Stimulated activated CD8-positive, alpha-beta memory T cell treated with anti-CD3 and anti-CD28 coated beads, Interleukin-4, amount 100 ng/mL, for 4 hours (primary cell): Measurements from ENCODE around the gene VARS2.
"Not testable (repeated sequence)": the region's sequence is repeated elsewhere in the genome, so short reads cannot be mapped to it uniquely, and the experiment has no call there.

Experiments
- DNase-seq, 2 donors: peaks; one replicate each; pipeline ENCODE4 v3.0.0-alpha.2; 2020; ENCODE audit warnings: low read depth in 2 of 2, low spot score in 1 of 2

Gene VARS2

DNA sequence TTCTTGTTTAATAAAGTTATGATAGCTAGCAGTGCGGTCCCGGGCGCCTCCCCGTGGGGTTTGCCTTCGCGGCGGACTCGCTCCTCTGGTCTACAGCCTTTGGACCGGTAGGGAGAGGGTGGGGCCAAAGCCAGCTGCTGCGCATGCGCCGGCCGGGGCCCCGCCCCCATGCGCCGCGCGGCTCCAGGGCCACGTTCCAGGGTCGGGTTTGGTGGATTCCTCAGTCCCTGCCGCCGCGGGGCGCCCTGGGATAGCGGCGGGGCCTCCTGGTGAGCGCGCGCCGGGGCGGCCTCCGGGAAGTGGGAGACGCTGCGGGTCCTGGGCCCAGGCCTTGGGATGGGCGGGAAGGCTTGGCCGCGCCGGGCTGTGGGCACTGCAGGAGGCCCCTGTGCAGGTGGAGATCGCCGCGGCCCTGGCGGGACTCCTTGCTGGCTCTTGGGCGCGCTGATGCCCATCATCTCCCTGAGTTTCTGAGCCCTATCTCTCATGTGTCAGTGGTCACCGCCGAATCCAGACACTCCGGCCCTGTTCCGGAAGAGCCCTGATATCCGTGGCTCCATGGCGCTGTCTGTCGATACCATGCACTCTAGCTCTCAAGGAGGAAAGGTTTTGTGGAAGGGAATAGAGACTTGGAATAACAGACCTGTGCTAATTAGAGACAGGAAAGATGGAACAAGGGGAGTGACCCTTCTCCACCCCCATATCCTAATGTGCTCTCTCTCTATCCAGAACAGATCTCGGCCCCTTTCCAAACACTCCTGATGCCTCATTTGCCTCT, at the start of gene VARS2:
VARS2 (plus strand) TSS at position 163 of the 778 bp plus-strand sequence; CDS start at position 762, 599 bp downstream.
- DNase-seq = peak; percentile 59 to 73

DNA sequence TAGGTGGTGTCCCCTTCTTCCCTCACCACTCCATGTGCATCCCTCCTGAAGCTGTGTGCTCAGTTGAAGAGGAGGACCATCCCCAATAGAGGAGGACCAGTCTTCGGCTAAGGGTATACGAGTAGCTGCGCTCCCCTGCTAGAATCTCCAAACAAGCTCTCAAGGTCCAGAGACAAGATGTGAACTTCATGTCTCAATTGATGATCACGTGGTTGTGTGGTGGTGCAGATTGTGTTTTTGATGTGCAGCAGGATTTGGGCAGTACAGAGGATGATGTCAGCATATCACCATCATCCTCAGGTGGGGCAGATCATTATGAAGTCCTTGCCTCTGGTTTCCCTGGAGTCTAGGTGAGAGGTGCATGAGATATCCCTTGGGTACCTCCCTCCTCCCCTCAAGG, 49.7 kb upstream of the VARS2 start:
- no peak for DNase-seq

DNA sequence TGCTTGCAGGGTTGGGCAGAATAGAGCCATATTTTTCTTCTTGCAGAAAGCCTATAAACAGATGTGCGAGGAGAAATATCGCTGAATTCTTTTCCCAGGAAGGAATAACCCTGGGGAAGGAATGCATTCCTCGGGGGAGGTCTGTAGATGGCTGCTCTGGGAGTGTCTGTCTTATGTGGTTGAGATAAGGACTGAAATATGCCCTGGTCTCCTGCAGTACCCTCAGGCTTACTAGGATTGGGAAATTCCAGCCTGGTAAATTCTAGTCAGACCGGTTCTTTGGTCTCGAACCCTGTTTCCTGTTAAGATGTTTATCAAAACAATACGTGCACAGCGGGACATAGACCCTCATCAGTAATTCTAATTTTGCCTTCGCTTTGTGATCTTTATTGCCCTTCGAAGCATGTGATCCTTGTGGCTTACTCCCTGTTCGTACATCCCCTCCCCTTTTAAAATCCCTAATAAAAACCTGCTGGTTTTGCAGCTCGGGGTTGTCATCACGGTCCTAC, 44.7 kb upstream of the VARS2 start:
- DNase-seq = not testable (repeated sequence)

DNA sequence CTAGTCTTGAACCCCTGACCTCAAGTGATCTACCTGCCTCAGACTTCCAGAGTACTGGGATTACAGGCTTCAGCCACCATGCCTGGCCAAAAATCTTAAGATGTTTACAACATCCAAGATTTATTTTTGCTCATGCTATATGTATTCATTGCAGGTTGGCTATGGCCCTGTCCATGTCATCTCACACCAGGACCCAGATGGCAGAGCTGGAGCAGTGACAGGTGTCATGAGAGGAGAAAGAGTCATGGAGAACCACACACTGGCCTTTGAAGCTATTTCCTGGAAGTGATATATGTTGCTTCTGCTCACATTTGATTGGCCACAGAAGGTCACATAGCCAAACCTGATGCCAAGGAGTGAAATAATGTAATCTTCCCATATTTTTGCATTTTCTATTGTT, 43.5 kb upstream of the VARS2 start:
- no peak for DNase-seq

DNA sequence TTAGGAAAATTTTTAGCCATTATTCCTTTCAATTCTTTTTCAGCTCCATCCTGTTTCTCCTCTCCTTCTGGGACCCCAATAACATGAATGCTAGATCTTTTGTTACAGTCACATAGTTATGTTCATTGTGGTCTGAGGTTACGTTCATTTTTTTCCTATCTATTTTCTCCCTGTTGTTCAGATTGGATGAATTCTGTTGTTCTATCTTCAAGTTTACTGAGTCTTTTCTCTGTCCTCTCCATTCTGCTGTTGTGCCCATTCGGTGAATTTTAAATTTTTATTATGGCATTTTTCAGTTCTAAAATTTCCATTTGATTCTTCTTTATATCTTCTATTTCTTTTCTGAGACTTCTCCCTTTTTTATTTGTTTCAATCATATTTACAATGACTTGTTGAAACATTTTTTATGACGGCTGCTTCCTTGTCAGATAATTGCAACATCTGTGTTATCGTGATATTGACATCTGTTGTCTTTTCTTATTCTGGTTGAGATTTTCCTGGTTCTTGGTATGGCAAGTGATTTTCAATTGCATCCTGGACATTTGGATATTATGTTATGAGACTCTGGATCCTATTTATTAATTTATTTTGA, 42.4 kb upstream of the VARS2 start:
- no peak for DNase-seq

DNA sequence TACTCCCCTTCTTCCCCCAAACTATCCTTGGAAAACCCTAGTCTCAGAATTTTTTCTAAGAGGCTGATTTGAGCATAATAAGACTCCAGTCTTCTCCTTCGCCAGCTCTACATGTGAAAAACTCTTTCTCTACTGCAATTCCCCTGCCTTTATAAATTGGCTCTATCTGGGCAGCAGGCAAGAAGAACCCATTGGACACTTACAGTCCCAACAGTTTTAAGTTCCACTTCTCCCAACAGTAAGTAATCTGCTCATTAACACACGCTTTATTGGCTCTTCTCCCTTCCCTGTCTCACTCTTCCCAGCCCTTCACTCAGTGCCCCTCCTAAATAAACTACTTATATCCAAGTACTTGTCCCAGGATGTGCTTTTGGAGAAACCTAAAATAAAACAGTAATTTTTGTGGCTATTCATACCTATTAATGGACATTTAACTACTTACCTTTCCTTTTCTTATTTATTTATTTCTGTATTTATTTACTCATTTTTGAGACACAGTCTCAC, 40.8 kb upstream of the VARS2 start:
- DNase-seq = no peak

DNA sequence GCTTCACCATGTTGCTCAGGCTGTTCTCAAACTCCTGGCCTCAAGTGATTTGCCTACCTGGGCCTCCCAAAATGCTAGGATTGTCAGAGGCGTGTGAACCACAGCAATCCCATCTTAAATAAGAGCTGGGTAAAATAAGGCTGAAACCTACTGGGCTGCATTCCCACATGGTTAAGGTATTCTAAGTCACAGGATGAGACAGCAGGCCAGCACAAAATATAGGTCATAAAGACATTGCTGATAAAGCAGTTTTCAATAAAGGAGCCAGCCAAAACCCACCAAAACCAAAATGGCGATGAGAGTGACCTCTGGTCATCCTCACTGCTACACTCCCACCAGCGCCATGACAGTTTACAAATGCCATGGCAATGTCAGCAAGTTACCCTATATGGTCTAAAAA, 40.2 kb upstream of the VARS2 start:
- DNase-seq = not testable (repeated sequence)

DNA sequence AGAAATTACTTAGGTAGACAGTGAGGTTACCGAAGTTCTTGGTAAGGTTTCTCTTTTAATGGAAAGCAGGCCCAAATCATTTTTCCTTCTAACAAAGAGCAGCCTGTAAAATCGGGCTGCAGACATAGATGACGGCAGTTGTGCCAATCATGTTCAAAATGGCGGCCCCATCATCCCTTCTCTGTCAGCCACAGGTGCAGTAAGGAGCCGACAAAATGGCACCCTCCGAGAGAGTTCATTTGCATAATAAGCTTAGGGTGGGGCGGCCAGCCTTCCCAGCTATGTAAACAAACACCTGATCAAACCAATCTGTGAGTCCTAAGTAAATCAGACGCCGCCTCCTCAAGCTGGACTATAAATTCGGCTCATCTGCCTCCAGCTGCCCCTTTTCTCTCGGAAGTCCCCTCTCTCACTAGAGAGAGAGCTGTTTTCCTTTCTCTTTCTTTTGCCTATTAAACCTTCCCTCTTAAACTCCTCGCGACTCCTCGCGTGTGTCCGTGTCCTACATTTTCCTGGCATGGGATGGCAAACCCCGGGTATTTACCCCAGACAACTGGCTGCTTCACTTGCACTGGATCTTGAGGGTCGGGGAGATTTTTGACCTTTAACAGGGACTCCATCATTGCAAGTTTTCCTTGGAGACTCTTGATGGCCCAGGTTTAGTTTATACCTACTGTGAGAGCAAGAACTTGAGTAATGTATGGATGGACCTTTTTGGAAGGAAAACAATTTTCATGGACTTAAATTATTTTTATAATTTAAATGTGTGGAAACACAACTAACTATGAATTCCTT, 38.6 kb upstream of the VARS2 start:
- no peak for DNase-seq

DNA sequence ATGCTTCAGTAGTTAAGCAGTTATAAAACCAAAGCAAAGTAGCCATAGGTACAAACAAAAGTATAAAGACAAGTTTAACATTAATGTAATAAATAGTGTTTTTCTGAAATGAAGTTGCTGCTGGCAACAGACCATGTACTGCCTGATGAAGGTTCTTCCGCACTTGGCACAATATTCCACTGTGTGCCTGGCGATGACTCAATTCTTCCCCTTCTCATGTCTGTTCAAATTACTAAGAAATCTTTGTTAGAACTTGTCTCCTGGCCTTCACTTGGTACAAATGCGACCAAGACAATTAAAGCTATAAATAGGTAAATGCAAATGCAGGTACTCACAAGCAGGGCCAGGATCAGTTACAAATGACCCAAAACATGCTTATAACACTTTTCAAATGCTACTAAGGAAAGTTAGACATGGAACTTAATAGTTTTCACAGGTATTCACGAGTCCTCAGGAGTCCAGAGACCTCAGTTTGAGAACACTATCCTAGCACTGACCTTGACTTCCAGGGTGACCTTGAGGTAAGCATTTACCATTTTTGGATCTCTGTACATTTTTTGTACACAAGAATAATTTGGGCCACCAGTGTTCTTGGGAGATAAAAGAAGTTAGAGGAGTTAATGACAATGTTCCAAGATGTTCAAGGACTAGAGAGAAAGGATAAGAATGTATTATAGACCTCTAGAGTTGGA, 37.9 kb upstream of the VARS2 start:
- DNase-seq = no peak

DNA sequence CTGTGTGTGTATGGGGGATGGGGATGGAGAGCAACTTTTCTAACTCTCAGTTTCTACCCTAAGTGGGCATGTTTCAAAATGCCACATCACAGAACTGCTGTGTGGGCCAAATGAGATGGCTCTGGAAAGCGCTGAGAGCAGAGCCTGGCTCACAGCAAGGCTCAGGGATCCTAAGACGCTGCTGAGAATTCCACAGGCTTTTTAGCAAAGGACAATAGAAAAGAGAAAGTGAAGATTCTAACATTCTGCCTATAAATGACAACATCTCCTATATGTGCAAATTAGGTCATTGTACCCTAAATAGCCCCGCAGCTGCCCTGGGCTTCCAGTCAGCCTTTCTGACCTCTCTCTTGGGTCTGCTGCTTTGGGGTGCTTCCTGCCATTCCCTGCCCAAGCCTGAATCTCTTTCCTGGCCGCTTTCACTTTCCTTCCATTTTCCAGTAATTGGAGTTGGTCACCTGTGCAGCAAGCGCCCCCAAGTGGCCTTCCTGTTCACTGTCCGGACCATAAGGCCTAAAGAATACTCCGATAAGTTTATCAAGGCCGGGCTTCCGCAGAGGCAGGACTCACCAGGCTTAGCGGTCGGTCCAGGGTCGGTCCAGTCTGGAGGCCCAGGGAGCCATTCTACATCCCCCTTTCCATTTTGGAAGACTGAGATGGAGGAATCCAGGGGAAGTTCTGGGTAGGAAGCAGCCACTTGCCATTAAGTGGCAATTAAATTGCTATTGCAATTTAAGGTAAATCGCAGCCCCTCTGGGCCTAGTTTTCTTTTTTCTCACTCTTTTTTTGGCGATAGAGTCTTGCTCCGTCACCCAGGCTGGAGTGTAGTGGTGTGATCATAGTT, 36.4 kb upstream of the VARS2 start:
- peak; percentile 47 to 55 for DNase-seq

DNA sequence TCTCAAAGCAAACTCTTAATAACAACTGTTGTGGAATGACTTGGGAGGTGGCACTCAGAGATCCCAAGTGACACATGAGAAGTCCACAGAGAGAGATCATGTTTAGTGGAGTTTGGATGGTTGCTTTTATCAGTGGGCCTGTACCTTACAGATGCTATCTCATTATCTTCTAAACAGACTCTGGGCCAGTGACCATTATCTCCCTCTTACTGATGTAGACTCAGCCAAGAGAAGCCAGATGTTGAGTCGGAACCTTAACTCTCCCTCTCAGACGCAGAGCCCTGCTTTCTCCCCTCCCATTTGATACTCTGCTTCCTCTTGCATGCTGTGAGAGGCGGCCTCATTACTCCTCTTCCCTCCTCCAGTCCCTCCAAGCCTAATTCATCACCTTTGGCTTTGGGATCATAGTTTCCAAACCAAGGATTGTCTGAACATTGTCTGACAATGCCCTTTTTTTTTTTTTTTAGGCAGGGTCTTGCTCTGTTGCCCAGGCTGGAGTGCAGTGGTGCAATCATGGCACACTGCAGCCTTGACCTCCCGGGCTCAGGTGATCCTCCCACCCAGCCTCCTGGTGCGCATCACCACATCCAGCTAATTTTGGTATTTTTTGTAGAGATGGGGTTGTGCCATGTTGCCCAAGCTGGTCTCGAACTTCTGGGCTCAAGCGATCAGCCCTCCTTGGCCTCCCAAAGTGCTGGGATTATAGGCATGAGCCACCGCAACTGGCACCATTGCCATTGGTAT, 34.2 kb upstream of the VARS2 start:
- DNase-seq = no peak

DNA sequence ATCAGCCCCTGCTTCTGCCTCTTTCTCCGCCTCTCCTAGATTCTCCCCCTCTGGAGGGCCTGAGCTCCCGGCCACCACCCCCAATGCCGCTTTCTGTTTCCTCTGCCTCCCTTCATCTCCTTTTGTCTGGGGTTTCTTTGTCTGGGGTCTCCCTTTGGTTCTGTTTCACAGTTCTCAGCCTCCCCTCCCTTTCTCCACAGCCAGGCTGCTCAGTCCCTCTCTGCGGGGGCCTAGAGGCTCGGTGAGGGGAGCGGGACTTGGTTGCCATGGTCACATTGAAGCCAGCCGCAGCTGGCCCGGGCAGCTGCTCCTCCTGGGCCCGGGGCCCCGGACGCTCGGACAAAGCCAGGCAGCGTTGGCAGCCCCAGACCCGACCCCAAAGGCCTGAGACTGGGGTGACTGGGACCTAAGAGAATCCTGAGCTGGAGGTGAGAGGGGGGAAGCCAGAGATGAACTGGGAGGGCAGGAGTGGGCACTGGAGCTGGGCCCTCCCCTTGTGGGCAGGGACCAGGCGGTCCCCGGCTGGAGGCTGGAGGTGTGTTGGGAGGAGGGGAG, 33.3 kb upstream of the VARS2 start:
- DNase-seq = no peak

DNA sequence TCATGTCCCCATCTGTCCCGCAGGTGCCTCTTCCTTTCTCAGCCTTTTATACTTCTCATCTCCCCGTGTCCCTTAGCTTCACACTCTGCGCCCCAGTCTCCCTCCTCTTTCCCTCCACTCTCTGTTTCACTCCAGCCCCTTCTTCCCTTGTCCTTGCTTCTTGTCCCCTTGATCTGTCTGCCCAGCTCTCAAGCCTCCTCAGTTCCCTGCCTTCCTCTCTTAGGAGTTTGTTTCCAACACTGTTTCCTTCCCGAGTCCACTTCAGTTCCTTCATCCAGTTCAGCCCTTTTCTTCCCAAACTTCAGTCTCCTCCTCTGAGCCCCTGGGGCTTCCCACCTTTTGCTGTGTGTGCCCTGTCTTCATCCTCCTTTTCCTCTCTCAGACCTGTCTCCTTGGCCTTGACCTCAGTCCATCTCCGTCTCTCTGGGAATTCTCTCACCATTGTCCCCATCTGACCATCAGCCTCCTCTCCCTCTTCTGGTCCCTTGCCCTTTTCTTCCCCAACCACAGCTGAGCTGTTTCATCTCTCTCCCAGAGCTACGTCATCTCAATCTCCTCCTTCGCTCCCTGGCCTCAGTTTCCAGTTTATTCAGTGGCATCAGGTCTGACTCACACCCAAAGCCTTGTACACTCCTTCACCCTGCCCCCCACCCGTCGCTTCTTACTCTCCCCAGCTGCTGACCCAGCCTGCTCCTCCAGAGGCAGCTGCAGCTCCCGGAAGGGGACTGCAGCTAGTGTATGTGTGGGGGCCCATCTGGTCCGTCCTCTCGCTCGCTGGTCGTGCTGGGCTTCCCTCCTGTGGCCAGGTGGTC, 32.4 kb upstream of the VARS2 start:
- no peak for DNase-seq

DNA sequence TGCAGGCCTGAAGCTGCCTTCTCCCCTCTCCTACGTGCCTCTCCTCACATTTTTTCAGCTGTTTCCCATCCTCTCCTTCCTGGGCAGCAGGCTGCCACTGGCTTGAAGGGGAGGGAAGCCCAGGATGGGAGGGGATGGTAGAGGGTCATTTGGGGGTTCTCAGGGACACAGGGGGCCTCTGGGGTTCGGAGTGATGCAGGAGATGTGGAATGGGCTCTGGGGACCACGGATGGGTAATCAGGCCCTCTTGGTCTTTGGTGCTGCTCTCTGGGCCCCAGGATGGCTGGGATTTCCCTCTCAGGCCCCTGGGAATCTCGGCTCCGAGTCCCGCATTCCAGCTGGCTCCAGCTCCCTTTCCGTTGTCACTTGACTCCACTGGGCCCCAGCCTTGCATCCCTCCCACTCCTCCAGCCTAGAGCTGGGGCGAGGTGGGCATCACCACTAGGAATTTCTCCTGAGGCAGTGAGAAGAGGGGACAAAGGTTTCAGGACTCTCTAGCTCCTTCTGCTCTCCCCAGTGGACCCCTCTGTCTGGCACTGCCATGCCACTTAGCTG, 31.8 kb upstream of the VARS2 start:
- DNase-seq = no peak

DNA sequence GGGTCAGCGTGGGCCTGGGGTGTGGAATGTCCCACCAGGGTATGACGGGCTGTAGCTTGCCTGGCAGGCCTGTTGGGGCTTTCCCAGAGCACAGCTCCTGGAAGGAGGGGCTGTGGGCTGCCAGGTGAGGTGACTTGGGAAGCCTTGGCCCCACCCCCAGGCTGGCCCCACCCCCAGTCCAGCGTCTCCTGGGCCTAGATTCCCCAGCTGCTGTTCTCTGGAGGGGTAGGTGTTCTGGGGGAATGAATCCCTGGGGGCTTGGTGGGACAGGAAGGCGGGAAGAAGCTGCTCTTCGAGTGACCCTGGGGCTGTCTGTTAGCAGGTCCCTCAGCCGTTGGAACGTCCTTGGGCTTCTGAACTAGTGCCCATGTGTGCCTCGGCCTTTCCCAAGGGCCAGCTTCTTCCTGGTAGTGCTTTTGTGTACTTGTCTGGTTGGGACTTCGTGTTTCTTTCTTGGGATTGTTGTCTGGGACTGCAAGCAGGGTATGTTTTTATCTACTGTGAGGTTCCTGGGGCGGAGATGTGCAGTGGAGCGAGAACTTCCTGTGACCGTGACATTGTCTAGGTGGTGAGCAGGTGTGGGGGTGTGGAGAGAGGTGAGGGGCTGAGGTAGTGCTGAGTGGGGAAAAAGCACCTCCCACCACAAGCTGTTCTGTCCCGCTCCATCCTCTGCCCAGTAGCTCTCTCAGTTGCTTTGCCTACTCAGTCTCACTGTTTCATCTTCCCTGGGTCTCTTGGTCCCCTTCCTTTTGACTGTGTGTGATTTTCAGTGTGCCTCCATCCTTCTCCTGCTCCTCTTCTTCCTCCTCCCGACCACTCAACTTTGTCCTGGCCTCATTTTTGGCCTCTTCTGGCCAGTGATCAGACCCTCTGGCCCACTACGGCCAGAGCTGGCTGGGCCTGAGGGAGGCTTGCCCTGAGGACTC, 31.0 kb upstream of the VARS2 start:
- no peak for DNase-seq

DNA sequence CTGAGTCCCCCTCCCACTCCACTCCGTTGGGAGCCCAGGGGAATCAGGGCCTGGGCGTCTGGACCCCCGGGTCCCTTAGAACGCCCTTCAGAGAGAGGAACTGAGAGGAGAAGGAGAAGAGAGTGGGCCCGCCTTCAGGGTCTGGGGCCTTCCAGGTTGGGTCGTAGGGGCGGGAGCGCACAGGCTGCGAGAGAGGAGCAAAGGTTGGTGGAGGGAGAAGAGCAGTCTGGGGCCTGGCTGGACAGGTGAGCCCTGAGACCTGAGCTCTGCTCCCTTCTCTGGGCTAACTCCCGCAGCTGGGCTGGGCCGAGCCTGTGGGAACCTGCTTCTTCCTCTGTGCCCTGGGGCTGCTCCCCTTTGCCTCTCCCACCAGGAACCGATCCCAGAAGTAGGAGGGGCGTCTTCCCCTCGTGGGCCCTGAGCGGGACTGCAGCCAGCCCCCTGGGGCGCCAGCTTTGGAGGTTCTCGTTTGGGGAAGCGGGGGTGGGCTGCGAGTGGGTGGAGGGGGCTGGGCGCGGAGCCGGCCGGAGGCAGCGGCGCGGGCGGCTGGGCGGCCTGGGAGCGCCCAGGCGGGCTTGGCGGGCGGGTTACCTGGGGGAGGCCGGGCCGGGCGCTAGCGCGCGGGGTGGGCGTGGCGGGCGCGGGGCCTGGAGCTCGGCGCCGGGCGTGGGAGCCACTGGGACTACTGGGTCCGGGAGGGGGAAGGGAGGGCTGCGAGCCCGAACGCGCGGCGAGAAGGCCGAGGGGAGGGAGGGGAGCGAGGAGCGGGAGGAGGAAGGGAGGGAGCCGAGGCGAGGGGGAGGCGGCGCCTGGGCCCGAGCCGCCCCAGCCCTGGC, 30.1 kb upstream of the VARS2 start, which contains the start of gene DDR1:
DDR1 (plus strand) TSS at position 835 of the 836 bp plus-strand sequence. CDS start 4,211 bp downstream, outside the sequence.
- peak in 1 of 2 donors; percentile 24 for DNase-seq
